DOHH2 (cell line): Measurements from ENCODE around the gene DOCK4.

Experiments
- H3F3A ChIP-seq: fragments of 200-600 bp; sonication (generic), shearing (Covaris generic); 2 replicates; pipeline ENCODE4 v1.6.0; 2016; ENCODE audit warnings: antibody characterized with exemption, mild to moderate bottlenecking; ENCODE audit not compliant: control insufficient read depth, insufficient read depth
- H3K27ac ChIP-seq: fragments of 200-600 bp; sonication (generic); 2 replicates; pipeline ENCODE4 v1.5.1; 2014; ENCODE audit warnings: low read depth, mild to moderate bottlenecking, low read length, moderate library complexity
- H3K27me3 ChIP-seq: fragments of 200-600 bp; sonication (generic); 2 replicates; pipeline ENCODE4 v1.6.1; 2014; ENCODE audit warnings: mild to moderate bottlenecking, low read length, mixed read lengths; ENCODE audit not compliant: control insufficient read depth
- H3K36me3 ChIP-seq: fragments of 200-600 bp; sonication (generic); 2 replicates; pipeline ENCODE4 v1.6.1; 2014; ENCODE audit warnings: mild to moderate bottlenecking, low read length, moderate library complexity, mixed read lengths; ENCODE audit not compliant: control insufficient read depth
- H3K4me1 ChIP-seq: fragments of 200-600 bp; sonication (generic); 2 replicates; pipeline ENCODE4 v1.6.1; 2014; ENCODE audit warnings: mild to moderate bottlenecking, low read length, mixed read lengths; ENCODE audit not compliant: control insufficient read depth
- H3K4me2 ChIP-seq: fragments of 200-600 bp; sonication (generic); 2 replicates; pipeline ENCODE4 v1.6.0; 2014; ENCODE audit warnings: mild to moderate bottlenecking, low read length, moderate library complexity
- H3K4me3 ChIP-seq: fragments of 200-600 bp; sonication (generic); 2 replicates; pipeline ENCODE4 v1.5.1; 2014; ENCODE audit warnings: mild to moderate bottlenecking, low read length, mixed read lengths
- H3K79me2 ChIP-seq: fragments of 200-600 bp; sonication (generic); 2 replicates; pipeline ENCODE4 v1.6.1; 2014; ENCODE audit warnings: mild to moderate bottlenecking, low read length, mixed read lengths; ENCODE audit not compliant: control insufficient read depth
- H3K9me2 ChIP-seq: fragments of 200-600 bp; sonication (generic); replicated peaks from 2 replicates; pipeline ENCODE4 v1.6.1; 2014; ENCODE audit warnings: mild to moderate bottlenecking, low read length, mixed read lengths; ENCODE audit not compliant: control insufficient read depth
- H3K9me3 ChIP-seq: fragments of 200-600 bp; sonication (generic); 2 replicates; pipeline ENCODE4 v1.6.1; 2014; ENCODE audit warnings: antibody characterized with exemption, low read length, mixed read lengths; ENCODE audit not compliant: control insufficient read depth, insufficient read depth
- H4K20me1 ChIP-seq: fragments of 200-600 bp; sonication (generic); 2 replicates; pipeline ENCODE4 v1.6.0; 2014; ENCODE audit warnings: low read depth, mild to moderate bottlenecking, antibody characterized with exemption, low read length, moderate library complexity; ENCODE audit not compliant: control insufficient read depth, insufficient read depth
- EZH2phosphoT487 ChIP-seq: fragments of 200-600 bp; sonication (generic); IDR thresholded peaks from 2 replicates; pipeline ENCODE4 v1.6.1; 2017; ENCODE audit warnings: borderline replicate concordance, mild to moderate bottlenecking, antibody characterized with exemption, low read length, moderate library complexity, mixed read lengths
- TF ChIP-seq, protein P1 (sequence below): fragments of 200-600 bp; sonication (generic); IDR thresholded peaks from one replicate; pipeline ENCODE4 v1.5.1; 2014; ENCODE audit warnings: antibody characterized with exemption, mild to moderate bottlenecking, low read depth, low read length; ENCODE audit not compliant: poor library complexity, severe bottlenecking

Gene DOCK4

GRCh38 chr7:111833466-111833865 lies 372.7 kb downstream of the DOCK4 start:
- Histone ChIP-seq H3K4me3 (no peak overlapping the region), H3K4me1 (no peaks in the 10 kb centered on the region), H3K9me2 (no peaks in the 10 kb centered on the region), H3K79me2 (no peaks in the 10 kb centered on the region), H4K20me1 (no peaks in the 10 kb centered on the region), H3K4me2 (no peak overlapping the region), H3K27ac (no peak overlapping the region), H3F3A (no peaks in the 10 kb centered on the region), H3K9me3 (no peaks in the 10 kb centered on the region), H3K36me3 (no peaks in the 10 kb centered on the region), H3K27me3 (no peaks in the 10 kb centered on the region)
- TF ChIP-seq, protein P1, sequence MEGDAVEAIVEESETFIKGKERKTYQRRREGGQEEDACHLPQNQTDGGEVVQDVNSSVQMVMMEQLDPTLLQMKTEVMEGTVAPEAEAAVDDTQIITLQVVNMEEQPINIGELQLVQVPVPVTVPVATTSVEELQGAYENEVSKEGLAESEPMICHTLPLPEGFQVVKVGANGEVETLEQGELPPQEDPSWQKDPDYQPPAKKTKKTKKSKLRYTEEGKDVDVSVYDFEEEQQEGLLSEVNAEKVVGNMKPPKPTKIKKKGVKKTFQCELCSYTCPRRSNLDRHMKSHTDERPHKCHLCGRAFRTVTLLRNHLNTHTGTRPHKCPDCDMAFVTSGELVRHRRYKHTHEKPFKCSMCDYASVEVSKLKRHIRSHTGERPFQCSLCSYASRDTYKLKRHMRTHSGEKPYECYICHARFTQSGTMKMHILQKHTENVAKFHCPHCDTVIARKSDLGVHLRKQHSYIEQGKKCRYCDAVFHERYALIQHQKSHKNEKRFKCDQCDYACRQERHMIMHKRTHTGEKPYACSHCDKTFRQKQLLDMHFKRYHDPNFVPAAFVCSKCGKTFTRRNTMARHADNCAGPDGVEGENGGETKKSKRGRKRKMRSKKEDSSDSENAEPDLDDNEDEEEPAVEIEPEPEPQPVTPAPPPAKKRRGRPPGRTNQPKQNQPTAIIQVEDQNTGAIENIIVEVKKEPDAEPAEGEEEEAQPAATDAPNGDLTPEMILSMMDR: no peak
- TF ChIP-seq EZH2phosphoT487: no peak

GRCh38 chr7:111832174-111832573 lies 374.0 kb downstream of the DOCK4 start:
- Histone ChIP-seq H3K79me2 (no peaks in the 10 kb centered on the region), H3K4me3 (no peak overlapping the region), H3K27me3 (no peaks in the 10 kb centered on the region), H3K4me1 (no peaks in the 10 kb centered on the region), H3K9me3 (no peaks in the 10 kb centered on the region), H3K27ac (no peak overlapping the region), H3K9me2 (no peaks in the 10 kb centered on the region), H3K4me2 (no peak overlapping the region), H3K36me3 (no peaks in the 10 kb centered on the region), H3F3A (no peaks in the 10 kb centered on the region), H4K20me1 (no peaks in the 10 kb centered on the region; the same call in 1 of the 2 replicates)
- TF ChIP-seq EZH2phosphoT487: no peak
- TF ChIP-seq, protein P1: no peak

DNA sequence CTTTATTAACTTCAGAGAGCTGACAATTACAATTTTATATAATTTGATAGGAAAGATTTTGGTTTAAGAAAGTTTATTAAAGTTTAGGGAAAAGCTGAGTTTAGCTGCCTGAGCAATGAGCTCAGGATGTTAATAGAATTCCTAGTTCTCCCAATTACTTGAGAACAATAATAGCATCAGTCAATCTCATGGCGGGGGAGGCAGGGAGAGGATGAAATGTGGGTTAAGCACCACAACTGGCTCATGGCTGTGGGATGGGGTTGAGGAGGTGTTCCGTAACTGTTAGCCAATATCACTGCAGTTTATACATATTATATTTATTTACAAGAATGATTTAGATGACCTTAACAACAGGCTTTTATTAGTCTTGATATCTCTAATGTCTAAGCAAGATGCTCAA lies 377.0 kb downstream of the DOCK4 start:
- Histone ChIP-seq H3K4me3 (no peak overlapping the region), H3K4me1 (no peaks in the 10 kb centered on the region), H4K20me1 (no peaks in the 10 kb centered on the region; the same call in 1 of the 2 replicates), H3F3A (no peaks in the 10 kb centered on the region), H3K36me3 (no peaks in the 10 kb centered on the region), H3K79me2 (no peaks in the 10 kb centered on the region), H3K27me3 (no peaks in the 10 kb centered on the region), H3K4me2 (no peak overlapping the region), H3K27ac (no peak overlapping the region), H3K9me3 (no peaks in the 10 kb centered on the region), H3K9me2 (no peaks in the 10 kb centered on the region)
- TF ChIP-seq EZH2phosphoT487: no peak
- TF ChIP-seq, protein P1: no peak
